Transverse colon (tissue), 4 donors: ENCODE data around the gene CCL20. TPM values are rescaled to one million over a fixed set of nuclear protein-coding genes. Genes with fewer than 3 reads are reported as not detected.

ENCODE experiments used
- DNase-seq: peaks from one replicate; pipeline ENCODE4 v3.0.0-alpha.2; 2019
- H3K27ac ChIP-seq, 4 donors: fragments of 200-600 bp; sonication (generic); 2 replicates each; pipeline ENCODE4 v1.5.1; 2016 to 2018; ENCODE audit warnings: inconsistent platforms in 4 of 4
- H3K27me3 ChIP-seq: fragments of 200-600 bp; sonication (generic); 2 replicates; pipeline ENCODE4 v1.5.1; 2017; ENCODE audit warnings: inconsistent platforms
- H3K36me3 ChIP-seq, 4 donors: fragments of 200-600 bp; sonication (generic); 2 replicates each; pipeline ENCODE4 v1.5.1; 2017 to 2019; ENCODE audit warnings: inconsistent platforms in 4 of 4
- H3K4me1 ChIP-seq, 4 donors: fragments of 200-600 bp; sonication (generic); 2 replicates each; pipeline ENCODE4 v1.5.1; 2017 to 2020; ENCODE audit warnings: inconsistent platforms in 4 of 4
- H3K4me3 ChIP-seq, 4 donors: fragments of 200-600 bp; sonication (generic); 1 replicate in 1 of 4; 2 replicates in 3 of 4; pipeline versions ENCODE4 v1.5.1 to v1.6.1; 2017 to 2019; ENCODE audit warnings: inconsistent platforms in 4 of 4
- H3K9me3 ChIP-seq, 2 donors: fragments of 200-600 bp; sonication (generic); 2 replicates each; pipeline ENCODE4 v1.5.1; 2017 to 2019; ENCODE audit warnings: inconsistent platforms in 2 of 2
- EP300 ChIP-seq: sonication (generic); formaldehyde crosslinking; IDR thresholded peaks from one replicate; pipeline ENCODE4 v1.6.1; 2017; ENCODE audit warnings: antibody characterized with exemption, low read depth
- POLR2A ChIP-seq: fragments of 450-650 bp; IDR thresholded peaks from one replicate; pipeline ENCODE4 v1.6.1; 2016; ENCODE audit warnings: antibody characterized with exemption, mild to moderate bottlenecking, moderate library complexity
- POLR2AphosphoS5 ChIP-seq, 3 donors: sonication (generic); formaldehyde crosslinking; IDR thresholded peaks; one replicate each; pipeline ENCODE4 v1.6.1; 2016; ENCODE audit warnings: antibody characterized with exemption in 3 of 3
- WGBS, 2 donors: methylation state at CpG; one replicate each; pipeline ENCODE4 v1.1.5; 2018; ENCODE audit warnings: low coverage in 1 of 2; 5-methylcytosine and 5-hydroxymethylcytosine counted together
- in situ Hi-C, 4 donors: fragments of 200-750 bp; cut with MboI; loops; one replicate each; pipeline versions ENCODE4 v1.15.0 to v1.15.1; 2017; ENCODE audit warnings: low sequenced_read_pairs in 3 of 4, low pct_ligation_motif_present in 1 of 4, low pct_unique_long_range_greater_than_20kb in 1 of 4
- intact Hi-C: fragments of 100-400 bp; cut with DNase I; formaldehyde crosslinking; loops from one replicate; pipeline ENCODE4 v1.15.1; 2023; ENCODE audit warnings: low total_unique reads
- total RNA-seq, 4 donors: library from RNA; depleted of rRNA; stranded (reverse); fragments of >200 nt; gene quantifications; one replicate each; pipeline ENCODE4 v1.1.0, GENCODE V29; 2016
- TF ChIP-seq, protein P1 (sequence below), 5 experiments: fragments of 200-600 bp in 3 of 5; fragments of 450-650 bp in 2 of 5; sonication (generic) in 3 of 5; IDR thresholded peaks; 1 replicate in 2 of 5; 2 replicates in 3 of 5; pipeline ENCODE4 v1.5.1; 2016 to 2017; ENCODE audit warnings: antibody characterized with exemption in 5 of 5, inconsistent platforms in 3 of 5, mild to moderate bottlenecking in 2 of 5, moderate library complexity in 1 of 5

Gene CCL20, protein sequence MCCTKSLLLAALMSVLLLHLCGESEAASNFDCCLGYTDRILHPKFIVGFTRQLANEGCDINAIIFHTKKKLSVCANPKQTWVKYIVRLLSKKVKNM
- 10 to 100 TPM in 1 of 4 donors, 1 to 10 TPM in 2, not detected in 1; 4.5 to 70.7 (median 9.3) TPM for total RNA-seq

DNA sequence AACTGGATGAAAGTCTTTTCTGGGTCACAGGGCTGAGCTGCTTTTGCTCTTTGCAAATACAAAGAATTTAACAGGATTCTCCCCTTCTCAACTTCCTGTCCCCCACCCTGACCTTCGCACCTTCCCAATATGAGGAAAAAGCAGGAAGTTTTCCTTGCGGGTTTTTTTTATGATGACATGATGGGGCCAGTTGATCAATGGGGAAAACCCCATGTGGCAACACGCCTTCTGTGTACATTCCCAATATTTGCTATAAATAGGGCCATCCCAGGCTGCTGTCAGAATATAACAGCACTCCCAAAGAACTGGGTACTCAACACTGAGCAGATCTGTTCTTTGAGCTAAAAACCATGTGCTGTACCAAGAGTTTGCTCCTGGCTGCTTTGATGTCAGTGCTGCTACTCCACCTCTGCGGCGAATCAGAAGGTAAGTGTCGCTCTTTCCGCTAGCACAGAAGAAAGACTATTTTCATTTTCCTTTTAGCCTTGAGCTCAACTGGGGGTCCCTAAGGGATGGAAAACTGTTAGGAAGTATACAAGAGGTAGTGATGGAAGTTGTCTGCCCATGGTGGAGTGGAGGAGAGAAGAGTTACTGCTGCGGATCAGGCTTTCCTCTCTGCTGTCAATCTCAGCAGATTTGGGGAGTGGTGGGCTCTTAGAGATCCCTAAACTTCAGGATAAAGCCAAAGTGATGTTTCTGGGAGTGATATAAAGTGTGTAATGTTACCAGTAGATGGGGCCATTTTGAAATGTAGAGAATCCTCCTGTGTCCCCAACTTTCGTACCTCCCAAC lies at the start of gene CCL20:
Gene CCL20 (plus strand): TSS at position 281 of the 792 bp plus-strand sequence. CDS start 70 bp downstream, at position 351.
- peak; percentile 34 for DNase-seq
- peak within 1 kb of the TSS in 1 of 4 donors; percentile 5 for H3K27ac ChIP-seq
- intact Hi-C loops (no loop called here), in situ Hi-C loops (no loop called here)
- no peaks in the 10 kb centered on the region for H3K9me3 ChIP-seq
- H3K36me3 ChIP-seq, result no peaks in the 10 kb centered on the region
- no peak within 1 kb of the TSS for H3K4me3 ChIP-seq
- no peaks in the 10 kb centered on the region for H3K27me3 ChIP-seq
- TF ChIP-seq POLR2A, result peak; percentile 25
- TF ChIP-seq, protein P1, sequence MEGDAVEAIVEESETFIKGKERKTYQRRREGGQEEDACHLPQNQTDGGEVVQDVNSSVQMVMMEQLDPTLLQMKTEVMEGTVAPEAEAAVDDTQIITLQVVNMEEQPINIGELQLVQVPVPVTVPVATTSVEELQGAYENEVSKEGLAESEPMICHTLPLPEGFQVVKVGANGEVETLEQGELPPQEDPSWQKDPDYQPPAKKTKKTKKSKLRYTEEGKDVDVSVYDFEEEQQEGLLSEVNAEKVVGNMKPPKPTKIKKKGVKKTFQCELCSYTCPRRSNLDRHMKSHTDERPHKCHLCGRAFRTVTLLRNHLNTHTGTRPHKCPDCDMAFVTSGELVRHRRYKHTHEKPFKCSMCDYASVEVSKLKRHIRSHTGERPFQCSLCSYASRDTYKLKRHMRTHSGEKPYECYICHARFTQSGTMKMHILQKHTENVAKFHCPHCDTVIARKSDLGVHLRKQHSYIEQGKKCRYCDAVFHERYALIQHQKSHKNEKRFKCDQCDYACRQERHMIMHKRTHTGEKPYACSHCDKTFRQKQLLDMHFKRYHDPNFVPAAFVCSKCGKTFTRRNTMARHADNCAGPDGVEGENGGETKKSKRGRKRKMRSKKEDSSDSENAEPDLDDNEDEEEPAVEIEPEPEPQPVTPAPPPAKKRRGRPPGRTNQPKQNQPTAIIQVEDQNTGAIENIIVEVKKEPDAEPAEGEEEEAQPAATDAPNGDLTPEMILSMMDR (IDR thresholded peaks at IDR 0.05), result no peak
- WGBS, 2 donors, result 56 to 57% methylated on average over 7 to 9 of the region's 9 CpGs
- peaks cover 0 to 25% (median 12%) of the 10 kb centered on the region in 4 donors for H3K4me1 ChIP-seq

DNA sequence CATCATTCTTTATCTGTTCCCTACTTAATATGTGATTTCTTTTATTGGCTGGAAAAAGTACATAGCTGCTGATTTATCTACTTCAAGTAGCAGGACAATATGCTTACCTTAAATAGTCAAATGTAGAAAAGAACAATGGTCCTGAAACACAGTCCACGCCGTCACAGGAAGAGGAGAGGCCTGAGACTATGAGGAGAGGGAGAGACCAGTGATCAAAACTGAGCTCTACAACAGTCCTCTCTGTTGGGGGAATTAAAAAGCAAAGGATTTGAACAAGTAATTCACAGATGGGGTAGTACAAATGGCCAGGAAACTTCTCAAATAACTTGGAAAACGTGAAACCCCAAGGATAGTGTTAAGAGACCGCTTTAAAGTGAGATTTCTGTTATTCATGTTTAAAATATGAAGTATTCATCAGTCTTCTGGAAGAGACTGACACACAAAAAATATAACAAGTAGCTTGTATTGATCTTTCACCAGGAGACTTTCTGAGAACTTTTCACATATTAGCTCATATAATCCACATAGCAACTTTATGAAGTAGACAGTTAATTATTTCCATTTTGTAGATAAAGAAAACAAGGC lies 47.8 kb upstream of the CCL20 start:
- no peaks in the 10 kb centered on the region for H3K9me3 ChIP-seq
- in situ Hi-C loops, result loop anchor here (10.0 to 25.0 kb wide), 7 partner anchors 99 to 629 kb away; partner anchors contain the start of gene SCYGR5 (in 2 of the 4)
- intact Hi-C loops, result loop anchor here (5.0 to 10.0 kb wide), 3 partner anchors 109 to 361 kb away; no protein-coding TSS in a partner anchor

DNA sequence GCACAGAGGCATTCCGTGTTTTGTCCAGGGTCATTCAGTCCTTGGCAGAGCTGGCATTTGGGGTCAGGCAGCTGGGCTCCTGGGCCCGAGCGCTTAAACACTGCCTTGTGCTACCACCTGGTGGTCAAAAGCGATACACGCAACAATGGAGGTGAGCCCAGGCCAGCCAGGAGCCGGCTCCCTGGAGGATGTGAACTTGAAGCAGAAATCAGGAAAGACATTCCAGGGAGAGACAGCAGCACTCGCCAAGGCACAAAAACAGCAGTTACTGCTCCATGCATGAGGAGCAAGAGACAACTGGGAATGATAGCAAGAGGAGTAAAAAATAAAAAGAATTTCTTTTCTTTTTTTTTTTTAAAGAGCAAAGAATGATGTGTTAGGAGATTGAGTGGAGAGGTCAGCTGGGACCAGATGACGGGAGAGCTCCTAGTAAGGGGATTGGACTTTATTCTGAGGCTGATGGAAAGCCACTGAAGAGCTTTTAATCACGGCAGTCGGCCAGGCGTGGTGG lies 47.2 kb upstream of the CCL20 start:
- no peaks in the 10 kb centered on the region for H3K27me3 ChIP-seq
- no peaks in the 10 kb centered on the region for H3K36me3 ChIP-seq
- intact Hi-C loops, result loop anchor here (5.0 to 10.0 kb wide), 3 partner anchors 109 to 362 kb away; no protein-coding TSS in a partner anchor
- in situ Hi-C loops, result loop anchor here (10.0 to 25.0 kb wide), 7 partner anchors 98 to 629 kb away; partner anchors contain the start of gene SCYGR5 (in 2 of the 4)
- TF ChIP-seq POLR2A (no peak), POLR2AphosphoS5 (IDR thresholded peaks at IDR 0.05) (no peak)
- TF ChIP-seq, protein P1 (IDR thresholded peaks at IDR 0.05), result peak; percentile 83 to 93 (median 86)
- WGBS, 2 donors, result 19 to 22% methylated on average over 7 to 11 of the region's 11 CpGs
- no peaks in the 10 kb centered on the region for H3K9me3 ChIP-seq
- no peak overlapping the region for H3K4me3 ChIP-seq
- peak; percentile 85 for DNase-seq
- peak overlapping the region in 2 of 4 donors; percentile 22 to 33 for H3K27ac ChIP-seq
- H3K4me1 ChIP-seq, result peaks cover 5 to 16% (median 14%) of the 10 kb centered on the region in 4 donors

More for the DNA sequence above, 47.8 kb upstream of the CCL20 start:
- no peak for DNase-seq
- Histone ChIP-seq H3K4me1 (peaks cover 8 to 22% (median 19%) of the 10 kb centered on the region in 4 donors), H3K4me3 (no peak overlapping the region), H3K27me3 (no peaks in the 10 kb centered on the region), H3K36me3 (no peaks in the 10 kb centered on the region), H3K27ac (peak overlapping the region in 2 of 4 donors; percentile 22 to 33)
- WGBS, 2 donors, result 39 to 55% methylated on average over 4 of the region's 4 CpGs
- no peak for TF ChIP-seq EP300
- no peak for TF ChIP-seq POLR2AphosphoS5 (IDR thresholded peaks at IDR 0.05)
- TF ChIP-seq POLR2A, result no peak
- TF ChIP-seq, protein P1 (IDR thresholded peaks at IDR 0.05), result no peak

DNA sequence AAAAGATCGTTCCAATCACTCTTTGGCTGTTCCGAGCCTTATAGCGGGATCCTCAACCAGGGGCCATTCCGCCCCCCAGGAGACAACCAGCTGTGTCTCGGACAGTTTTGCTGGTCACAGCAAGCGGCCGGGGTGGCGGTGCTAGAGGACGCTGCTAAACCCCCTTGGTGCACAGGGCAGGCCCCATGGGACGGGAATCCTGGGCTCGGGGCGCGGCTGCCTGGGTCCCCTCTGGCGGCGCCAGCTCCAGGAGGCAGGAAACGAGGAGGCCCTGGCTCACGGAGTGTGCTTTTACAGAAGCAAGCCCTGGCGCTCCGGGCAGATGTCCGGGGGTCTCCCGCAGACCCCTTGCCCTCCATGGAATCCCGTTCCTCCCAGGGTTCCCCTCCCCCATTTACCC lies 45.8 kb upstream of the CCL20 start:
- no peaks in the 10 kb centered on the region for H3K36me3 ChIP-seq
- H3K4me3 ChIP-seq, result no peak overlapping the region
- DNase-seq, result no peak
- peaks cover under 1 to 8% (median 6%) of the 10 kb centered on the region in 4 donors for H3K4me1 ChIP-seq
- TF ChIP-seq EP300, result no peak
- no peak for TF ChIP-seq POLR2A
- TF ChIP-seq, protein P1 (IDR thresholded peaks at IDR 0.05), result no peak
- 93% methylated on average over 15 of the region's 22 CpGs; no CpG with 5 or more reads in 1 of the 2 donors for WGBS, 2 donors
- H3K27ac ChIP-seq, result no peak overlapping the region
- intact Hi-C loops, result loop anchor here (5.0 to 10.0 kb wide), 3 partner anchors 111 to 363 kb away; no protein-coding TSS in a partner anchor
- H3K9me3 ChIP-seq, result no peaks in the 10 kb centered on the region
- in situ Hi-C loops, result loop anchor here (10.0 to 25.0 kb wide), 7 partner anchors 97 to 631 kb away; partner anchors contain the start of gene SCYGR5 (in 2 of the 4)
- H3K27me3 ChIP-seq, result no peaks in the 10 kb centered on the region
